HG02610 (cell line): ENCODE measurements around the gene RAB44.

Experiments
- ATAC-seq: cut with Tn5 transposase; IDR thresholded peaks from one replicate; pipeline ENCODE4 v1.9.1; 2021; ENCODE audit warnings: mild to moderate bottlenecking, moderate library complexity; ENCODE audit not compliant: unreplicated experiment

Gene RAB44

DNA sequence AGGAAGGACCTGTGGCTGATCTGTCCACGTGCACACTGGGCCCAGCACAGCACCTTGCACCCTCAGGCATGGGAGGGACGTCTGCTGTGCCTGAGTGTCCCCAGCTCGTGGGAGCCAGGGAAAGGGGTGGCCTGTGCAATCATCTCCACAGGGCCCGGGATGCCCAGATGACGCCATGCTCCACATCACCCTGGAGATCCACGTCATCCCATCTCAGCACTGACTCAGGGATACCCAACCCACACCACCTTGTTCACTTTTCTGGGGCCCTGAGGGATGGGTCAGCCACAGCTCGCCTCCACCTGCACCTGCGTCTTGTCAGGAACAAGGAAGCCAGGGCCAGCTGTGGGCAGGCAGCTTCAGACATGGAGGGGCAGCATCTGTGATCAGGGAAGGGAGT lies 48.2 kb downstream of the RAB44 start:
- no peak for ATAC-seq

DNA sequence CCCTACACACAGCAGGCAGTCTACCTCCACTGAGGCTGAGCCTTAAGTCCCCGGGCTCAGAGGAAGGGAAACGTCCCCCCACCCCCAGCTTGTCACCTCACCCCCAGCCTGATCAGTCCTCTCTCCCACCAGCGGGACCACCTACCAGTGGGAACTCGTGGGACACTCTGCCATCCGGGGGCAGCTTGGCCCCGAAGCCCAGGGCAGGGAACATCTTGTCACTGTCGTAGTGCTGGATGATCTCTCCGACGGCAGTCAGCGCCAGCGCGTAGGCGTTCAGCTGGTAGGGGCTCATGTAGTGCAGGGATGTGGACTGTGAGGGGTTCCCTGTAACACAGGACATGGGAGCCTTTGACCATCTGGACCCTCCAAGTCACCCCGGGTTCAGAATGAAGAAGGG lies 48.6 kb downstream of the RAB44 start:
- ATAC-seq, result no peak

DNA sequence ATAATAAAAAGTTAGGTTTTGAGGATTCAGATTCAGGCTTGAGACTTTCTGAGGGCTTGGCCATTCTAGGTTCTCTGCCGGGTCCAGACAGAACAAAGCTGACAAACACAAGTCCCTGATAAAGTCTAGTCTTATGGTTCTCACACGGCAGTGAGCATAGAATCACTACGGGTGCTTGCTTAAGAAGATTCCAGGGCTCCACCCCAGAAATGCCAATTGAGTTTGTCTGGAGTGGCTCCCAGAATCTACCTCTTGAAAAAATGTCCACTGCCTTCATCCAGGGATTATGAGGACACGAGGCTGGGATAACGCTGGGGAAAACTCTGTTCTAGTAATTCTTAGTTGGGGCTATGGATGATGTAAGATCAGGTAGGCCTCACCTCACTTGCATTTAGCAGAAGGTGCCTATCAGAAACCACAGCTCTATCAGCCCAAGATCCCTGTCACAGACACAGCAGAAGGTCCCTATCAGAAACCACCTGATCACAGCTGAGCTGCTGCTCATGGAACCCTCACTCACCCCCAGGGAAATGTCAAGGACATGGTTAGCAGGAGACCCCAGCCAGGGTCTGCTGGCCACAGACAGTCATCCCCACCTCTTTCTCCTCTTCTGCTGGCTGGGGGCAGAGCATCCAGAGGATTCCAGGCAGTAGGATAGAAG lies 52.3 kb downstream of the RAB44 start:
- no peak for ATAC-seq

DNA sequence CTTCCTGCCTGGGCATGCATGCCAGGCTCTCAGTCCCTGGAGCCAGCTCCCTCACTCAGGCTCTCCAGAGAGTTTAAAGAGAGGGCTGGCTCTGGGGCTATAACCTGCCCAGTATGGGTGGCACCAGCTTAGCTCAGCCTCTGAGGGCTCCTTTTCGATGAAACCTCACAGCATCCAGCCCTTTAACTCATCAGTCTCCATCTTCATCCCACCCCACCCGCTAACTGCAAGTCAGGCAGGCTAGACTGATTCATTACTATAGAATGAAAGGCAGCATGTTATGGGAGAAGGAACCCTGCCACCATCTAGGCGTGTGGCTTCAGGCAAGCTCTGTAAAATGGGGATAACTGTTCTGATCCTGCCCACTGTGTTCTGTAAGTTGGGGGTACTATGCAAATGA lies 53.5 kb downstream of the RAB44 start:
- ATAC-seq, result no peak

DNA sequence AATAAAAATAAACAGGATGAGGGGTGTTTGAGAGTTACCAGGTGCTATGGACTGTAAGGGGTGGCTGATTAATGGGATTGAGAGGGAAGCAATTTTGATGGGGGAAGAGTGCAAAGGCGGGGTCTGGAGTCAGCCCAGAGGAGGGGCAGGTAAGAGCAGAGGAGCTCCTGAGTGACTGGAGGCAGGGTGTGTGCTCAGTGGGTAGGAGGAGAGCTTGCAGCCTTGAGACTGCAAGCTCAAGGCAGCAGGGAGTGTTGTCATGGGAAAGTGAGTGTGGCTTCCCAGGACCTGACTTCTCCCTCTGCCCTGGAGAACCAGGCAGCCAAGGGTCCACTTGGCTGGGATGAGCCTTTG lies 54.2 kb downstream of the RAB44 start:
- ATAC-seq, result no peak

DNA sequence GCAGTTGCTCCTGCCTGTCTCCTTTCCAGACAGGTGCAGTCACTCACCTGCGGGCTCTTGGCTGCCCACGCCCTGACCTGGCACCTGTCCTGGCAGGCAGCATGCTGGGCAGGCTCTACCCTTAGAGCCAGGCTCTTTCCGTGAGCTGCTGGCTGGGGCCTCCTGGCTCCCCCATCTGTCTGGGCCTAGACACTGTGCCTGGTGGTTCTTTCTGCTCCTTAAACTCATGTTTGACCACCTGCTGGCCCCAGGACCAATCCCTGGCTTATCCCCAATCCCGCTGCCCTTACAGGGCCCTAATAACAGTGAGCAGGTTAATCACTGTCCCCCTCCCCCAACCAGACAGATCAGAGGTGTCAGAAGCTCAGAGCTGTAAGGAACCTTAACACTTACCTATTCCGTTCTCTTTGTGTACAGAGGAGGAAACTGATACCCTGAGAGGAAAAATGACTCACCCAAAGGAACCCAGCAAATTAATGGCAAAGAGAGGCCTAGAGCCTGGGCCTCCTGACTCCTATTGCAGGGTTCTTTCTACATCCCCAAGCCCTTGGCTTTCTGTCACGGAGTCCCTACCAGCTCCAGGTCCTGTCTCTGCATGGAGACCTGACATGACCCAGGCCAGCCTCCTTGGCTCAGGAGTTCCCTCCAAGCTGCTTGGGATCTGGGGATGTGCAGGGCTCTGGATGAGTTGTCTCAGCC lies 54.7 kb downstream of the RAB44 start:
- no peak for ATAC-seq

DNA sequence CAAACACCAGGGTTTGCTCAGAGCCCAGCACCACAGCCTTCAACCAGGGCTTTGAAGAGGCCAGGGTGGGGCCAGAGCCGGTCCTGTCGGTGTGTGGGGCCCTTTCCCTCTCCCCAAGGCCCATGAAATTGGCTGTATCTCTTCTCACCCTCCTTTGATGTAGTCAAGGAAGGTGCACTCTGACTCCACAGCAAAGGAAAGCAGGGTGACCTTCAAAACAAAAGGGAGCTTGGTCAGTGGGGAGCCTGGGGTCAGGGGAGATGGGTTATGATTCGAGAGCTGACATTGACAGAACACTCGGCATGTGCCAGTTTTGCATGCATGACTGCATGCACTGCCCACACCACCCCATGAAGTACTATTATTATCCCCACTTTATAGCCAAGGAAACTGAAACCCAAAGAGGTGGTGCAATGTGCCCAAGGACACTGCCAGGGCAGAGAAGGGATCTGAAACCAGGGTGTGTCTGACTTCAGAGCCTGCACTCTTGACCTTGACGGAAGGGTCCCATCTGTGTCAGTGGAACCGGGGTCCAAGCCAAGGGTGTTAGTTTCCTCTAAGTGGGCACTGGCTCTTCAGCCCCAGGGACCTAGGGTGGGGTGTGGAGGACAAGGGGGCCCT lies 55.4 kb downstream of the RAB44 start:
- no peak for ATAC-seq

DNA sequence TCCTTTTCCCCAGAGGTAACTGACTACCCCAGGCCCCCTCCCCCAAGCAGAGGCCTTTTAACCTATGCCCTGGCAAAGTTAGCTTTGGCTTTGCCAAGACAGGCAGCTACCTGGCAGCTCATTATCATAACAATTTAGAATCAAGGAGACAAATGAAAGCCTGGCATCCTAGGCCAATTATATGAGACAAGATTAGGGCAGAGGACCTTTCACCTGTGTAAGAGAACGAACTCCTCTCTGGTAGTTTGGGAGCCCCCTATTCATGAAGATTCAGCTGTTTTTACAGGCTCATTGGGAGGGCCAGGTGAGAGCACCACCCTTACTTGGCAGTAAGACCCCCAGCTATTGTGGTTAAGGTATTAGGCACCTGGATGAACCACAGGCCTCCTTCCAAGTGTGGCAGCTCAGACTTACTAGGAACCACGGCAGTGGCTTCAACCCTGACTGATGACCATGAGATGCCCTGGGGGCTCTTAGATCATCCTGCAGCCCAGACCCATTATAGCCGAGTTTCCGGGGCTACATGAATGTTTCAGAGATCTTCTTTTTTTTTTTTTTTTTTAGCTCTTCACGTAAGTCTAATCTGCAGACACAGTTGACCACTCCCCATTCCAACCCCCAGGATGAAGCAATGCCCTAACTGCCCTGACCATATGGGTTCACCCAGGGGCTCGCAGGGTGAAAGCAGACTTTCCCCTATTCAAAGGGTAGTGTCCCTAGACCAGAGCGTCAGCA lies 56.2 kb downstream of the RAB44 start:
- ATAC-seq, result no peak

DNA sequence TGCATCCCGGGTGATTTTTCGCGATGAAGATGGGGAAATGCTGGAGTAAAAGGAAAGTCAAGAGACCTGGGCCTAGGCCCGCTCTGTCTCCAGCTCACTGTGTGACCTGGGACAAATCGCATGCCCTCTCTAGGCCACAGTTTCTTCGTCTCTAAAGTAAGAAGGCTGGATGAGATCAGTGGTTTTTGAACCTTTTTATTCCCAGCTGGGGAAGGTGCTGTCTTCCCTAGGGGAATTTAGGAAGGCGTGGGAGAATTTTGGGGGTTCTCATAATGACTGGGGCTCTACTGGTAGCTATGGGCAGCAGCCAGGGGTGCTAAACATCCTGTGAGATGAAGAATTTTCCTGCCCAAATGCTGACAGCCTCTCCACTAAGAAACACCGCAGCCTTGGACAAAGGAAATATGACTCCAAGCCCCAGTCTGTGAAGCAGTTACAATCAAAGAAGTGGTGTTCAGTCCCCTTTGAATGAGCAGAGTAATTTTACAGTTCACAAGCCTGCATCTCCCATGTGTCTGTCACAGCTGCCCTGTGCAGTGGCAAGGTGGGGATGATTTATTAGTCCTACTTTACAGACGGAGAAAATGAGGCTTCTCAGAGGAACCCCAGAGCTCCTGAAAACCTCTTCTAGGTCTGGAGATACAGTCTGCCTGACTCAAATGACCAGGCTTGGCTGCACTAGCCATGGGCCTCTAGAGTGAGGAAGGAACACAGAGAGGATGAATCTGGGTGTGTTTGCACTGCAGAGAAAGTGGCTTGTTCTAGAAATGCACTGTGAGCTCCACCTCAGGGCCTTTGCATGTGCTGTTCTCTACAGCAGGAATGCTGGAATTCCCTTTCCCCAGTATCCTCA lies 57.2 kb downstream of the RAB44 start:
- ATAC-seq, result no peak

DNA sequence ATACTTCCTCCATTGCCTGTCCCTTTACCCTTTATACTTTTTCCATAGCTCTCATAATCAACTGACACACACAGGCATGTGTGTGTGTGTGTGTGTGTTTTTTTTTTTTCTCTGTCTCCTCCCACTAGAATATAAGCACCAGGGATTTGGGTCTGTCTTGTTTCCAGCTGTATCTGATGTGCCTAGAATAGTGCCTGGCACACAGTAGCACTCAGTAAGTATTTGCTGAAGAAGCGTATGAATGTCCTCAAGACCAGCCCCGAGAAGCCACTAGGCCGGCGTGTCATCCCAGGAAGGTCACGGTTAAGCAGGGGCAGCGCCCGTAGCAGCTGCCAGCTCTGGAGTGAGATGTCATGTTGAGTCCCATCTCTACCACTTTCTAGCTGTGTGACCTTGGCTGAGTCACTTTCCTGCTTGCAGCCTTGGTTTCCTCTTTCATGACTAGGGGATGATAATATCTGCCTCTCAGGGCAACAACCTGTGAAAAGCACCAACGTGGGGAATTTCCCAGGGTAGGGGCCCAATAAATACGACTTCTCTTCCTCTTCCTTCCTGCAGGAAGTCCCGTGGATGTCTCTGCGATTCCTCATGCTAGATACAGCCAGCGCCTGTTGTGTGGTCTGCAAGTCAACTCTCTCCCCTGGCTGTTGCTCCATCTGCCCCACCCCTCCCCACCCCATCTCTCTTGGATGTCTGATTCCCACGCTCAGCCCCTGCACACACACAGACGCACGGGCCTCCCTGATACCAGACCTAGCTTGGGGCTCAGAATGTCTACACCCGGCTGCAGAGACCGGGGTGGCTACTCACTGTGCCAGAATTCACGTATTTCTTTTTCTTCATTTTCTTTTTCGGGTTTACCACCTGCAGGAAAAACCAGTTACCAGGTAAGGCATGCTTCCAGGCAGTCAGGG lies 58.1 kb downstream of the RAB44 start:
- ATAC-seq, result peak; percentile 53

DNA sequence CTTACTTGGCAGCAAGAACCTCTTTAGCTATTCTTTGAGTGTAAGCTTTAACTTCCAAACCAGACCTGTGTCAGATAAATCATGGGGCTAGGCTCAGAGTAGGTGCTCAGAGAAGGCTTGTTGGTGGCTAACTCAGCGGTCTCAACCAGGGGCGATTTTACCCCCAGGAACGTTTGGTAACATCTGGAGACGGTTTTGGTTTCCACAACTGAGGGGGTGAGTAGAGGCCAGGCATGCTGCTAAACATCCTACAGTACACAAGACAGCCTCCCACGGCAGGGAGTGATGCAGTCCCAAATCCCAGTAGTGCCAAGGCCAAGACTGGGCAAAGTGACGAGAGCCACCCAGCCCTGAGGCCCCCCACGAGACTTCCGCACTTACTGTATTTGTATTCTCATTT lies 59.2 kb downstream of the RAB44 start:
- ATAC-seq, result no peak

DNA sequence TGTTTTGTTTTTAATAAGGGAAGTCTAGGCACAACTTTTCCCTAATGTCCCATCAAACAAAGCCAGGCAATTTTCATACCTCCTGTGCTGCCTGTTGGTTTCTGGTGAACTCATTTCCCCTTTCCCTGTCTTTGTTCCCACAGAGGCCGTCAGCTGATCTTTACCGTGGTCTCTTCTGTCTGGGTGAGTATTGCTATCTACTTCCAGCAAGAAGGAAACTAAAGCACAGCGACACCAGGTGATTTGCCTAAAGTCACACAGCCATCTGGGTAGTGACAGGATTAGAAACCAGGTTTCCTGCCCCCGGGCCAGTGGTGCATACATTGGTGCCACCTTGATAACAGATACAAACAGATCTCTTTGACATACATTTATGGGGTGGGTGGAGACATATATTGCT lies 59.6 kb downstream of the RAB44 start:
- ATAC-seq, result peak; percentile 52

DNA sequence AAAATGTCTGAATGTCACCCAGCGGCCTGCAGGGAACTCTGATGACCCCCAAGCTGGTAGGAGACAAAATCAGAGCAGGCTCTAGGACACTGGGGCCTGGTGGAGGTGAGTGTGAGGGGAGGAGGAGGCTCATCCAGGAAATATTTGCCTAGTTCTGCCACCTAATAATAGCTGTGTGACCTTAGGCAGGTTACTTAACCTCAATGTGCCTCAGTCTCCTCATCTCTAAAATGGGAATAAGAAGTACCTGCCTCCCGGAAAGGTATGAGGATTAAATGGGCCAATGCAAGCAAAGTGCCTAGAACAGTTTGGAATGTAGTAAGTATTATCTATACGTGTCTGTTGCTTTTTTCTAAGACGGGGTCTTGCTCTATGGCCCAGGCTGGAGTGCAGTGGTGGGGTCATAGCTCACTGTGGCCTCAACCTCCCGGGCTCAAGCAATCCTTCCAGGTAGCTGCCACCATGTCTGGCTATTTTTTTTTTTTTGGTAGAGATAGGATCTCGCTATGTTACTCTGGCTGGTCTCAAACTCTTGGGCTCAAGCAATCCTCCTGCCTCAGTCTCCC lies 60.4 kb downstream of the RAB44 start:
- ATAC-seq, result no peak

DNA sequence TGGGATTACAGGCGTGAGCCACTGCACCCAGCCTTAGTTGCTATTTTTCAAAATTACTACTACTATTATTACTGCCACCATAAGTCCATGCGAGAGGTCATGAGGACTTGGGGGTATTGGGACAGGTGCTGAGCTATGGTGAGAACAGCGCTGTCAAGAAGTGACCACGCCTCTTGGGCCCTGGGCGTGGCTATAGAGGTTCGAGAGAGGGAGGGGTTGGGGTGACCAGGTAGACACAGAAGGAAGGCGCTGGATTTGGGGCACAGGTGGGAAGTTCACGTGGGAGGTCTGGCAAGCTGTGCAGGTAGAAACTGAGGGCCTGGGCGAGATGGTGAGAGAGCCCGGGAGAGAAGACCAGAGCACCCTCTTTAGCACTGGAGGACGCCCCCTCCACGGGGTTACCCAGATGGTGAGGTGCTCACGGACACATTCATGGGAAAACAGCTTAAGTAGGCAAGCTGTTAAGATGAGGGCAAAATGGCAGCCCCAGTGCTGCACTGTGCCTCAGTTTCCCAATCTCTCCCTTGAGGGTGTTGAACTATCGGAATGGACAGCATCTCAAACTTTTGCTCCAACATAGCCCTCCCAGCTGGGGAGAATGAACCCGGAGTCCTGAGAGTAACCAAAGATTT lies 61.0 kb downstream of the RAB44 start:
- ATAC-seq, result no peak

DNA sequence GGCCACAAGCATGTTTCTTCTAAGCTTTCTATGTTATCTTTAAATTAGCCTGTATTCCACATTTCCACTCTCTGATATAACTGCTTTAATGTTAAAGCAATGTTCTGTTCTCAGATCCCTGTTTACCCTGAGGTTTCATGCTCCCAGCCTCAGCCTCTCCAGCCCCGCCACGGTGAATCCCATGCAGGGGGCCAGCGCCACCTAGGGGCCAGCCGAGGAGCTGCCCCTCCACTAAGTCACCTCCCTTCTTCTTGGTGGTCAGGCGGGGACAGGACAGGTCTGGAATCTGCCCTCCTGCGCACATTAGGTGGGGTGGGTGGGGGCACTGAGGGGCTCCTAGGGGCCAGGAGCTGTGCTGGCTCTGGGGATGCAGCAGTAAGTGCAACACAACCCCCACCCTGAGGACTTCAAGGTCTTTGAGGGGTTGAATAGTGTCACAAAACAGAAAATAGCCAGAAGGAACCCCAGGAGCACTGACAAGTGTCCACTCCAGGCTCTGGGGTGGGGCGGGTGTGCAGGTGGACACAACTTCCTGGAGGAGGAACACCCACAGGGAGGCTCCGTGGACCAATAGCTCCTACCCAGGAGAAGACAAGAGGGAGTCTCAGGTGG lies 61.6 kb downstream of the RAB44 start:
- no peak for ATAC-seq

DNA sequence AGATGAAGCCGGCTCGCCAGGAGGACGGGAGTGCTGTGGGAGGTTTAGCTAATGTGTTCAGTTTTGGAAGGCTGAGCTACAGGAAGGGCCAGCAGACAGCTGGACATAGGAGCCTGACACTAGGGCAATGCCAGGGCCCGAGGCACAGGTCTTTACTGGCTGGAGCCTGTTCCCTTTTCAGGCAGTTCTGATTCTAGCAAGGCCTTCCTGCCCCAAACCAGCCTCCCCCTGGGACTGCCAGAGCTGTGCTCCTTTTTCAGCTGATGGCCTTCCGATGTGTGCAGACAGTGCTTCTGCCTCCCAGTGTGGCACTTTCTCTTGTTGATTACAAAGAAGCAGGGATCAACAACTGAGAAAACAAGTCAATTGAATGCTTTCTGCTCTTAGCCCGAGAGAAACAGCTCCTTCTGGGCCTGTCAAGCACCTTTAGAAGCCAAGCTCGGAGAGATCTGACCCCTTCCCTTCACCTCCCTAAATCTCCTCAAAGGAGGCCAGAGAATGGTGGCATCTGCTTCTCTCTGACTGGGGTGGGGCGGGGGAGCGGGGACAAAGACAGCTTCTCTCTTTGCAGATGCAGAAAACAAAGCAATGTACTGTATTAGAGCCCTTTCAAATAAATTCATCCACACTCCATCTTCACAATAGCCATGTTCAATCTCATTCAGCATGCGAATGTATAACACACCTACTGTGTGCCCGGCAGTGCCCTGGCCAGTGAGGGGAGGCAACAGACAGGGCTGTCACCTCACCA lies 63.2 kb downstream of the RAB44 start:
- no peak for ATAC-seq

DNA sequence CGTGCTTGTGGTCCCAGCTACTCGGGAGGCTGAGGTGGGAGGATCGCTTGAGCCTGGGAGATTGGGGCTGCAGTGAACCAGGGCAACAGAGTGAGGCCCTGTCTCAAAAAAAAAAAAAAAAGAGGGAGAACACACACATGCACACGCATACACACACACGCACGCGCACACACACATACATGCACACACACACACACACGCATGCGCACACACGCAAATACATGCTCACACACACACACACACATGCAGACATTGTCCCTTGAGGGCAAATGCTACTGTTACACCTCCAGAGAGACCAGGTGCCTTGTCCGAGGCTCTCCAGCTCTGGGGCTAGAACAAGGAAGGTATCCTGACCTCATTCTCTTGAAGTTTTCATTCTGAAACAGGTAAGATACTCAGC lies 64.5 kb downstream of the RAB44 start:
- no peak for ATAC-seq

DNA sequence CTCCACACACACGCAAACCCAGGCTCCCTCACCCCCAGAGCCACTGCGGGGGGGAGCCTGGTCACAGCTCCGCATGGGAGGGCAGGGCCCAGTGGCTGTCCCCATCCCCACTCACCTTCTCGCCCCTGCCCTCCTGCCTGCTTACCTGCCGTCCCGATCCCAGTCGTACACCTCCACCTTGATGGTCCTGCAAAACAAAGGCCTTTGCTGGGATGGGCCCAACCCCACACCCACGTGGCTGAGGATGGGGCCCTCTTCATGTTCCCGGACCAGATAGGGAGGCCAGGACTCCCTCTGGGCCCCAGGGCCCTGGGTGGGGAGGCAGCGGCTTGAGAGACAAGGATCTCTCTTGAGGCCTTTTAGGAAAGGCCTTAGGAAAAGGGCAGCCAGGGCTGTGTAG lies 67.6 kb downstream of the RAB44 start:
- no peak for ATAC-seq
